Ovary (tissue), 9 donors: ENCODE measurements around the gene SPINK9. TPM values are rescaled to one million over a fixed set of nuclear protein-coding genes. Genes with fewer than 3 reads are reported as not detected.
A peak's percentile ranks its signal among the peaks of the same experiment; 100 is the strongest.

Experiments
- DNase-seq, 5 donors: peaks; one replicate each; pipeline ENCODE4 v3.0.0-alpha.2; 2019 to 2020
- H3K27ac ChIP-seq, 2 donors: fragments of 200-600 bp; one replicate each; pipeline versions ENCODE4 v1.5.1 to v1.8.0; 2019 to 2022
- H3K27me3 ChIP-seq: fragments of 200-600 bp; one replicate; pipeline ENCODE4 v1.8.0; 2022
- H3K36me3 ChIP-seq: fragments of 200-600 bp; sonication (generic); one replicate; pipeline ENCODE4 v1.5.1; 2019
- H3K4me1 ChIP-seq: one replicate; pipeline ENCODE4 v1.8.1; 2013; ENCODE audit warnings: mild to moderate bottlenecking, moderate library complexity; ENCODE audit not compliant: insufficient read depth
- H3K4me3 ChIP-seq: fragments of 200-600 bp; sonication (generic); one replicate; pipeline ENCODE4 v1.5.1; 2017
- H3K9me3 ChIP-seq, 2 donors: fragments of 200-600 bp in 1 of 2; sonication (generic) in 1 of 2; one replicate each; pipeline versions ENCODE4 v1.5.1 to v1.8.1; 2013 to 2019; ENCODE audit warnings: mild to moderate bottlenecking in 1 of 2, moderate library complexity in 1 of 2
- EP300 ChIP-seq: sonication (generic); formaldehyde crosslinking; IDR thresholded peaks from one replicate; pipeline ENCODE4 v1.6.1; 2017; ENCODE audit warnings: antibody characterized with exemption
- POLR2A ChIP-seq: fragments of 450-650 bp; IDR thresholded peaks from one replicate; pipeline ENCODE4 v1.6.1; 2017; ENCODE audit warnings: antibody characterized with exemption, mild to moderate bottlenecking, moderate library complexity
- WGBS, 3 donors: extraction: QIAGEN DNeasy Blood & Tissue Kit in 1 of 3; methylation state at CpG; one replicate each; pipeline versions ENCODE4 v1.1.5 to v1.1.7; 2013 to 2017; 5-methylcytosine and 5-hydroxymethylcytosine counted together
- intact Hi-C, 4 donors: fragments of 100-400 bp; cut with DNase I; formaldehyde crosslinking; loops; one replicate each; pipeline versions ENCODE4 v1.11.0 to v1.15.1; 2022 to 2023
- polyA plus RNA-seq, 2 donors: library from polyadenylated mRNA; stranded (reverse); fragments of 200-250 nt in 1 of 2; fragments of 350-450 nt in 1 of 2; fragmentation: Illumina TruSeq in 1 of 2; extraction: RNeasy Lipid Tissue Mini Kit (QIAGEN cat#74804) in 1 of 2; gene quantifications; one replicate each; pipeline ENCODE4 v1.2.3, GENCODE V29; 2013 to 2014
- total RNA-seq, 7 donors: library from RNA; depleted of rRNA in 2 of 7; stranded (reverse); fragments of >200 nt in 2 of 7; fragmentation: NEBNext Ultra II Directional in 3 of 7; extraction: Animal tissue kit (Norgen Biotek cat#: 25700) in 3 of 7; gene quantifications; one replicate each; pipeline versions ENCODE4 v1.1.0 to v1.2.4, GENCODE V29; 2016 to 2023
- TF ChIP-seq, protein P1 (sequence below), 3 donors: fragments of 450-650 bp in 2 of 3; fragments of 200-600 bp in 1 of 3; IDR thresholded peaks; one replicate each; pipeline versions ENCODE4 v1.5.1 to v1.8.0; 2016 to 2022; ENCODE audit warnings: antibody characterized with exemption in 3 of 3, mild to moderate bottlenecking in 1 of 3
- donor health status: DM: no; HTN: no; CAD: no; lungs with moderate emphysema.
- donor health status: DM: no; HTN: no; CAD: no.
- donor health status: Bipolar disorder and iron deficiency.
- donor health status: DM: yes; HTN: yes; CAD: no.
- donor health status: DM: no; HTN: no; CAD: no.
- donor health status: DM: yes; HTN: yes; CAD: no.

The SPINK9 gene
- total and polyA plus RNA-seq, 9 donors: not detected

DNA sequence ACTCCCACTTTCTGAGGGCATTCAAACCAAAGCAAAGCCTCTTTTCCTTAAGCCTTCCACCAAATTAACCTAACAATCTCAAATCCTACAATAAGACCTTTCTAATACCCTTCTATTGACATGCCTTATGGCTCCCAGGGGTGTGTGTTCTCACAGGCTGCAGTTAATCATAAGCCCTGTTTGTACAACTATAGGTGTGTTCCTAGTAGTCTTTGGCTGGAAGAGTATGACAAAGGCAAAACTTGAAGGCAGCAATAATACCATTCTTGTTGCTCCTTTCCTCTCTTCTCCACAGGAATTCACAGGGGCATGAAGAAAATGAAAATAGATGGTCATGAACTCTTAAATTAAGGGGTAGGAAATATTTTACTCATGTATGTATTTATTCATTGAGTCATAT, 37.5 kb downstream of the SPINK9 start:
- H3K27ac ChIP-seq: no peak overlapping the region
- no peak overlapping the region for H3K4me3 ChIP-seq
- H3K27me3 ChIP-seq: no peaks in the 10 kb centered on the region
- H3K4me1 ChIP-seq: no peaks in the 10 kb centered on the region
- no peaks in the 10 kb centered on the region for H3K9me3 ChIP-seq
- DNase-seq: no peak
- TF ChIP-seq POLR2A: no peak
- TF ChIP-seq, protein P1, sequence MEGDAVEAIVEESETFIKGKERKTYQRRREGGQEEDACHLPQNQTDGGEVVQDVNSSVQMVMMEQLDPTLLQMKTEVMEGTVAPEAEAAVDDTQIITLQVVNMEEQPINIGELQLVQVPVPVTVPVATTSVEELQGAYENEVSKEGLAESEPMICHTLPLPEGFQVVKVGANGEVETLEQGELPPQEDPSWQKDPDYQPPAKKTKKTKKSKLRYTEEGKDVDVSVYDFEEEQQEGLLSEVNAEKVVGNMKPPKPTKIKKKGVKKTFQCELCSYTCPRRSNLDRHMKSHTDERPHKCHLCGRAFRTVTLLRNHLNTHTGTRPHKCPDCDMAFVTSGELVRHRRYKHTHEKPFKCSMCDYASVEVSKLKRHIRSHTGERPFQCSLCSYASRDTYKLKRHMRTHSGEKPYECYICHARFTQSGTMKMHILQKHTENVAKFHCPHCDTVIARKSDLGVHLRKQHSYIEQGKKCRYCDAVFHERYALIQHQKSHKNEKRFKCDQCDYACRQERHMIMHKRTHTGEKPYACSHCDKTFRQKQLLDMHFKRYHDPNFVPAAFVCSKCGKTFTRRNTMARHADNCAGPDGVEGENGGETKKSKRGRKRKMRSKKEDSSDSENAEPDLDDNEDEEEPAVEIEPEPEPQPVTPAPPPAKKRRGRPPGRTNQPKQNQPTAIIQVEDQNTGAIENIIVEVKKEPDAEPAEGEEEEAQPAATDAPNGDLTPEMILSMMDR (IDR thresholded peaks at IDR 0.05): no peak
- no peak for TF ChIP-seq EP300
- intact Hi-C loops: no loop called here
- no peaks in the 10 kb centered on the region for H3K36me3 ChIP-seq

DNA sequence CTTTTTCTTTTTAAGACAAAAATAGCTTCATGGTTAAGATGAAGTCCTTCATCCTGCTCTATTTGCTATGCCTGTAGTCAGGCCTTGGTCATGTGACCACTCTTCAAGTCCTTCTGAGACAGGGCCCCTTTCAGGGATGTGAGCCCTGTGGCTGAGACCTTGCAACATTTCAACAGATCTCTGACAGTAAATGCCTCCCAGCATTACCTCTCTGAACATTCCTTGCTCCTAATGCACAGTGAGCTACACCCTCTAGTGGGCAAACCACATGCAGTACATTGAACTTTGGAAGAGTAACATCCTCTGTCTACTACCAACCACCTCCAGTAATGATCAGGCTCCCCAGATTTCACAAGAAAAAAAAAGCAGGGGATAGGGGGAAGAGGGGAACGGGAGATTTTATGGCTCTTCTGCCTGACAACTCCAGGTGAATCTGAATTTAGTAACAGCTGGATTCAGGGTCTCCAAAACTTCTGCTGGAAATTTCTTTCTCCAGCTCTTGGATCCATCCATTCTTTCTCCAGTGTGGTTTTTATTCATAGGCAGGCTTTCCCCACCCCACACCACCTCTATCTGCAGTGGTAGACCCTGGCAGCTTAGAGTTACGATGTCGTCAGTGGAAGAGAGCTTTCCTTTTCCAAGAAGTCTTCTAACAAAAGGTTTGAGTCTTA, 39.5 kb downstream of the SPINK9 start:
- no peaks in the 10 kb centered on the region for H3K27me3 ChIP-seq
- 70 to 75% (median 74%) methylated on average over 3 of the region's 3 CpGs for WGBS, 3 donors
- peak in 3 of 5 donors; percentile 7 to 25 (median 9) for DNase-seq
- no peaks in the 10 kb centered on the region for H3K36me3 ChIP-seq
- H3K4me3 ChIP-seq: no peak overlapping the region
- TF ChIP-seq POLR2A: no peak
- TF ChIP-seq, protein P1 (IDR thresholded peaks at IDR 0.05): no peak
- no peak for TF ChIP-seq EP300
- H3K4me1 ChIP-seq: no peaks in the 10 kb centered on the region
- H3K9me3 ChIP-seq: no peaks in the 10 kb centered on the region
- H3K27ac ChIP-seq: no peak overlapping the region
- intact Hi-C loops: no loop called here

DNA sequence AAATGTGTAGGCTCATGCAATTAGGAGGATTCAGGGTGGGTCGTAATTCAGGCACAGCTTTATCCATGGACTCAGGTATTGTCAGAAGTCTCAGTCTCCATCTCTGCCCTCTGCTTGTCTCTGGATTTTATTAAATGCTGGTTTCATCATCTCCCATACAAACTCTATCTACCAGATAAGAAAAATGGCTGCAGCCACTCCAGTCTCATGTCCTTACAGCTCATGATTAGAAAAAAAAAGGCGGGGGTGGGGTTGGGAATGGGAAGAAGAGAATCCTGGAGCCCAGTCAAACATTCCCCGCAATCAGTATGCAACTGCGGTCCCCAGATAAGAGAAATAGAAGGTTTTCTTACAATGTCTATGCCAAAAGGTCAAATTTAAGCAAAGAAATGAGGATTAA, 40.8 kb downstream of the SPINK9 start:
- H3K4me1 ChIP-seq: no peaks in the 10 kb centered on the region
- no peak for DNase-seq
- WGBS, 3 donors: 84 to 88% (median 87%) methylated on average over 4 of the region's 4 CpGs
- TF ChIP-seq EP300: no peak
- TF ChIP-seq POLR2A: no peak
- TF ChIP-seq, protein P1 (IDR thresholded peaks at IDR 0.05): no peak
- H3K9me3 ChIP-seq: no peaks in the 10 kb centered on the region
- intact Hi-C loops: no loop called here
- no peaks in the 10 kb centered on the region for H3K36me3 ChIP-seq
- H3K27ac ChIP-seq: no peak overlapping the region
- H3K27me3 ChIP-seq: no peaks in the 10 kb centered on the region
- H3K4me3 ChIP-seq: no peak overlapping the region

DNA sequence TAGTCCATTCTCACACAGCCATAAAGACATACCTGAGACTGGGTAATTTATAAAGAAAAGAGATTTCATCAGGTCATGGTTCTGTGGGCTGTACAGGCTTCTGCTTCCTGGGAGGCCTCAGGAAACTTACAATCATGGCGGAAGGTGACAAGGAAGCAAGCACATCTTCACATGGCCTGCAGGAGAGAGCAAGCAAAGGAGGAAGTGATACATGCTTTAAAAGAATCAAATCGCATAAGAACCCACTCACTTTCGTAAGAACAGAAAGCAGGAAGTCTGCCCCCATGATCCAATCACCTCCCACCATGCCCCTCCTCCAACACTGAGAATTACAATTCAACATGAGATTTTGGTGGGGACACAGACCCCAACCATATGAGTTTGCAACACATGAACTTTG, 43.3 kb downstream of the SPINK9 start:
- no peaks in the 10 kb centered on the region for H3K27me3 ChIP-seq
- no peaks in the 10 kb centered on the region for H3K36me3 ChIP-seq
- no peak for TF ChIP-seq EP300
- WGBS, 3 donors: 87 to 94% (median 91%) methylated on average over 3 of the region's 3 CpGs
- no peaks in the 10 kb centered on the region for H3K4me1 ChIP-seq
- DNase-seq: no peak
- no peaks in the 10 kb centered on the region for H3K9me3 ChIP-seq
- intact Hi-C loops: no loop called here
- no peak overlapping the region for H3K4me3 ChIP-seq
- H3K27ac ChIP-seq: no peak overlapping the region

DNA sequence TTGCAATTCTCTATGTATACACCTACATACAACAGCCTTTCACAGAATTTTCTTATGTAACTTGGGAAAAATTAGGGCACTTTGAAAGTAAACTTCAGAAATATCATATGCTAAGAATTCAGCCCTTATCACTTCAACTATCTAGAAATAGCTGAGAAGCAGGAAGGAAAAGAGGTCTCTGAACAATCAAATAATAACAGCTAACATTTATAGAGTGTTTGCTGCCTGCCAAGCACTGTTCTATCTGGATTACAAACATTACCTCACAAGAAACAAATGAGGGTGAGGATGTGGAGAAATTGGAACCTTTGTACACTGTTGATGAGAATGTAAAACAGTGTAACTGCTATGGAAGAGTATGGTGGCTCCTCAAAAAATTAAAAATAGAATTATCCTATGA, 44.0 kb downstream of the SPINK9 start:
- no peak for DNase-seq
- no peak for TF ChIP-seq EP300
- TF ChIP-seq, protein P1 (IDR thresholded peaks at IDR 0.05): no peak
- no peak for TF ChIP-seq POLR2A
- intact Hi-C loops: no loop called here
- peaks cover under 1% of the 10 kb centered on the region for H3K4me1 ChIP-seq
- no peak overlapping the region for H3K4me3 ChIP-seq
- no peaks in the 10 kb centered on the region for H3K27me3 ChIP-seq
- no peak overlapping the region for H3K27ac ChIP-seq
- H3K36me3 ChIP-seq: no peaks in the 10 kb centered on the region
- H3K9me3 ChIP-seq: no peaks in the 10 kb centered on the region
